GM10266 (cell line): ENCODE measurements around the gene TPX2.
A peak's percentile ranks its signal among the peaks of the same experiment; 100 is the strongest.
"Not testable (repeated sequence)": the region's sequence is repeated elsewhere in the genome, so short reads cannot be mapped to it uniquely, and the experiment has no call there.

Source experiments
- DNase-seq: peaks from one replicate; pipeline ENCODE4 v3.0.0; 2012; ENCODE audit errors: extremely low spot score
- TF ChIP-seq, protein P1 (sequence below): IDR thresholded peaks from 2 replicates; pipeline ENCODE4 v1.5.1; 2012; ENCODE audit warnings: mild to moderate bottlenecking, low read depth; ENCODE audit not compliant: control insufficient read depth, insufficient read depth; ENCODE audit errors: missing control alignments

TPX2 gene

DNA sequence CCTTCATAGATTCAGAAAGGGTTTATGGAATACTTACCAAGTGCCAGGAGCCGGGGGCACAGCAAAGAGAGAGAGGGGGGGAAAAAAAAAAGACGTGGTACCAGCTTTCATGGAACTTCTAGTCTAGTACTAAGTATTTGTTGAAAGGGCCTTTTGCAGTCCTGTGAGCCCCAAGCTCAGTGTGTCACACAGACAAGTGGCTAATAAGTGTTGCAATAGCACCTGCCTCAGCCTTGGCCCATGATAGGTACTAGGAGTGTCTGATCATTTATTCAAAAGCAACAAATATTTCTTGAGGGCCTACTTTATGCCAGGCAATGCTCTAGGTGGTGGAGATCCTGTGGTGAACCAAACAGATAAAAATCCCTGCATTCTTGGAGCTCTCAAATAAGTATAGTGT is 88.0 kb downstream of the TPX2 start:
- DNase-seq, result no peak
- TF ChIP-seq, protein P1, sequence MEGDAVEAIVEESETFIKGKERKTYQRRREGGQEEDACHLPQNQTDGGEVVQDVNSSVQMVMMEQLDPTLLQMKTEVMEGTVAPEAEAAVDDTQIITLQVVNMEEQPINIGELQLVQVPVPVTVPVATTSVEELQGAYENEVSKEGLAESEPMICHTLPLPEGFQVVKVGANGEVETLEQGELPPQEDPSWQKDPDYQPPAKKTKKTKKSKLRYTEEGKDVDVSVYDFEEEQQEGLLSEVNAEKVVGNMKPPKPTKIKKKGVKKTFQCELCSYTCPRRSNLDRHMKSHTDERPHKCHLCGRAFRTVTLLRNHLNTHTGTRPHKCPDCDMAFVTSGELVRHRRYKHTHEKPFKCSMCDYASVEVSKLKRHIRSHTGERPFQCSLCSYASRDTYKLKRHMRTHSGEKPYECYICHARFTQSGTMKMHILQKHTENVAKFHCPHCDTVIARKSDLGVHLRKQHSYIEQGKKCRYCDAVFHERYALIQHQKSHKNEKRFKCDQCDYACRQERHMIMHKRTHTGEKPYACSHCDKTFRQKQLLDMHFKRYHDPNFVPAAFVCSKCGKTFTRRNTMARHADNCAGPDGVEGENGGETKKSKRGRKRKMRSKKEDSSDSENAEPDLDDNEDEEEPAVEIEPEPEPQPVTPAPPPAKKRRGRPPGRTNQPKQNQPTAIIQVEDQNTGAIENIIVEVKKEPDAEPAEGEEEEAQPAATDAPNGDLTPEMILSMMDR, result no peak

DNA sequence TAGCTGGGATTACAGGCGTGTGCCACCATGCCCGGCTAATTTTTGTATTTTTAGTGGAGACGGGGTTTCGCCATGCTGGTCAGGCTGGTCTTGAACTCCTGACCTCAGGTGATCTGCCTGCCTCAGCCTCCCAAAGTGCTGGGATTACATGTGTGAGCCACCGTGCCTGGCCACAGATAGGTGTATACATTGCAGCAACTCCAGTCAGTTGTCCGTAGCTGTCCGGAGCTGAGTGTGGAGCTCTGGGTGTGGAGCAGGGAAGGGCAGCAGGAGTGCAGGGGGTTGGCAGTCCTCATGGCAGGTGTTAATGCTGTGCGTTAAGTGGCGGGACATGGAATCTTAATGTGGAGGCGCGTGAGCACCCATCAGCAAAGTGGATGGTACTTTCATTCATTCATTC is 88.9 kb downstream of the TPX2 start:
- DNase-seq, result not testable (repeated sequence)

DNA sequence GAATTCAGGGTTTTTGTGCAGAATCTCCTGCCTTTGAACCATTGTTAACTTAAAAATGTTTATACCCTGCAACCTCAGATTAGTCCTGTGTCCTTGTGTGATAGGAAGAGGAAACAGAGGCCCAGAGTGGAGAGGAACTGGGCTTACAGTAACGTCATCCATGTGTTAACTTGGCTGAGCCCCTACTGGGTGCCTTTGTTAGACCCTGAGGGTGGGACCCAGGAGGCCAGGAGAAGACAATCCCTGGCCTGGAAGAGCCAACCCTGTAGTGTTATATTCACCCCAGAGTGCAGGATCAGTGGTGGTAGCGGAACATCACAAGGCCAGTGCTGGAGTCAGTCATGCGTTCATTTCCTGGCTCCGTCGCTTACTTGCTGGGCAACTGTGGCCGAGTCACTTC is 90.6 kb downstream of the TPX2 start:
- TF ChIP-seq, protein P1, result no peak

DNA sequence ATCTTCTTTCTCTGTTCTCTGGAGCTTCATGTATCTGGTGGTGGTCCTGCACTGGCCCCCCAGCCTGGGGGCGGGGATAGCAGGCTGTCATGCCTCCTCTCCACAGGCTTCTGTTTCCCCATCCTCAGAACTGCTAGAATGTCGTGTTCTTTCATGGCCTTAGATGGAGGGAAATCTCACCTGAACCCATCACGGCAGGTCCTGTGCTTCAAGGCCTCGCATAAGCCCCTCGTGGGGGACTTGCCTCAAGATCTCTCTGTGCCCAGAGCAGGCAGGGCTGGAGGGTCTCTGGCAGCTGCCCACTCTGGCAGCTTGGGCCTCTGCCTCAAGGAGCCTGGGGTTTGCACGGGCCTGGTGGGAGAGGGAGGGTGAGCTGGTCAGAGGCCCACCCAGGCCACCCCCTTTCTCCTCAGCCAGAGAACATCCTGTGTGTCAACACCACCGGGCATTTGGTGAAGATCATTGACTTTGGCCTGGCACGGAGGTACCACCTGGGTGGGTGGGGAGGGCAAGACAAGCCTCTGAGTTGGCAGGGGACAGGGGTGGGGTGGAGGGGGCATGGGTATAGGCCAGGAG is 91.4 kb downstream of the TPX2 start:
- no peak for DNase-seq
- TF ChIP-seq, protein P1, result no peak

More for the DNA sequence above, 90.6 kb downstream of the TPX2 start:
- DNase-seq, result no peak

DNA sequence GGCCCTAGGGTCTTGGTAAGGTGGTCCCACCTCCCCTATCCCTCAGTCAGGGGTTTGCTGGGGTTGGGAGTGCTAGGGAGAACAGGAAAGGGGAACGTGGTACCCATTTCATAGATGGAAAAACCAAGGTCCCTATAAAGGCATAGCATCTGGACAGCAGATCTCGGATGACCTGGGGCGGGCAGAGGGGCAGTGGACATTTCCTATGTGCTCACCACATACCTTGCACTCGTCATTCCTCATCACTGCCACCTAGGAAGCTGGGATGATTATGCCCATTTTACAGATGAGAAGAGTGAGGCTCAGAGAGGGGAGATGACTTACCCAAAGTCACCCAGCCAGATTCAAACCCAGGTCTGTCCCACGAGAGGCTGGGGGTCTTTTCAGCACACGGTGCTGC is 92.1 kb downstream of the TPX2 start:
- DNase-seq, result no peak
- TF ChIP-seq, protein P1, result no peak

DNA sequence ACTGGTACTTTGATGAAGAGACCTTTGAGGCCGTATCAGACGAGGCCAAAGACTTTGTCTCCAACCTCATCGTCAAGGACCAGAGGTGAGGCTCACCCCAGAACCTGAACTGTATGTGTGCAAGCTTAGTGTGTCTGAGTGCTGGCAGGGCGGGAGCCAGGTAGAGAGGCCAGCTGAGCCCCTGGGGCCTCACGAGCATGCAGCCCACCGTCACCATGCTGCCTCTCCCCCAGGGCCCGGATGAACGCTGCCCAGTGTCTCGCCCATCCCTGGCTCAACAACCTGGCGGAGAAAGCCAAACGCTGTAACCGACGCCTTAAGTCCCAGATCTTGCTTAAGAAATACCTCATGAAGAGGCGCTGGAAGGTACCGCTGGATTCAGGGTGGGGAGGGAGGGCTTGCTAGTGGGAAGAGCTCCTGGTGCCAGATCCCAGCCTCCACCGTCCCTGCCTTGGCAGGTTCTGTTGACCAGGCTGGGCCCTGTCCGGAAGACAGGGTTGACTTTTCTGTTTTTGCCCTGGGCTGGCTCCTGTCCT is 92.7 kb downstream of the TPX2 start:
- DNase-seq, result no peak
- TF ChIP-seq, protein P1, result no peak

DNA sequence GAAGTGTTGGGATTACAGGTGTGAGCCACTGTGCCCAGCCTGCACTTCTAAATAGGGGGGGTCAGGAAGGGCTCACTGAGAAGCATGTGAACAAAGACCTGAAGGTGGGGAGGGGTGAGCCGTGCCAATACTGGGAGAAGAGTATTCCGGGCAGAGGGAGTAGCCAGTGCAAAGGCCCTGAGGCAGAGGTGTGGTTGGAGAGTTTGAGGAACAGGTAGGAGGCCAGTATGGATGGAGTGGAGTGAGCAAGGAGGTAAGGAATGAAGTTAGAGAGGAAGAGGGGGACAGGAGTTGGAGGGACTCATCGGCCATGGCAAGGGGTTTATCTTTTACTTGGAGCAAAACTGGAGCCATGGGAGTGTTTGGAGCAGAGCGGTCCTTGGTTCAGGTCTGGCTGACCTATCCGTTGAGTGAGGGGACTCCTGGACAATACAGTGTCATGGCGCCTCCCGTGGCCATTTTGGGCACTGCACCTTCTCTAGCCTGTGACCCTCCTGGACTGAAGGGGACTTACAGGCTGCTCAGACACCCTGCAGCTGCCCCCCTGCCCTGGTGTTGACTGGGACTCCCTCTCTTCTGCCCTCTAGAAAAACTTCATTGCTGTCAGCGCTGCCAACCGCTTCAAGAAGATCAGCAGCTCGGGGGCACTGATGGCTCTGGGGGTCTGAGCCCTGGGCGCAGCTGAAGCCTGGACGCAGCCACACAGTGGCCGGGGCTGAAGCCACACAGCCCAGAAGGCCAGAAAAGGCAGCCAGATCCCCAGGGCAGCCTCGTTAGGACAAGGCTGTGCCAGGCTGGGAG is 94.2 kb downstream of the TPX2 start:
- TF ChIP-seq, protein P1, result peak; percentile 81
- peak; percentile 76 for DNase-seq
